ENCODE measurements around the gene UNCX.

GRCh38 chr7:1209097-1209496 lies 23.6 kb upstream of the UNCX start:
- TF ChIP-seq CTCF (IDR thresholded peaks at IDR 0.05; ENCODE audit: low read length) (no peak), EZH2 (optimal IDR thresholded peaks at IDR 0.05; ENCODE audit: low read depth, low read length) (no peak), EZH2phosphoT487 (IDR thresholded peaks at IDR 0.05; ENCODE audit: low read length) (no peak)
